K562 (cell line): ENCODE measurements around the gene CAPN13. TPM values are rescaled to one million over a fixed set of nuclear protein-coding genes. Genes with fewer than 3 reads are reported as not detected.

ENCODE experiments used
- ATAC-seq: fragments of 200-7000 bp; cut with Tn5 transposase; 3 replicates; pipeline ENCODE4 v1.9.1; 2020; ENCODE audit warnings: moderate library complexity
- BruUV-seq: library from RNA; stranded (reverse); fragments of 400-500 nt; replicated peaks from 2 replicates; lab custom pipeline; 2021; lab: Mats Ljungman, UMichigan
- CTCF ChIA-PET: fragments of 300-600 bp; formaldehyde crosslinking; extraction: SDS; loops from one replicate; lab custom pipeline; 2021; ENCODE audit warnings: low intra/inter-chr PET ratio; lab: Yijun Ruan, JAX
- POLR2A ChIA-PET: fragments of 300-600, 350-650 bp; sonication (Branson Sonifier 250); formaldehyde crosslinking; extraction: SDS; loops from one replicate; lab custom pipeline; 2021; ENCODE audit warnings: antibody characterized with exemption, inconsistent platforms; lab: Yijun Ruan, JAX
- DNase-seq, 4 experiments: peaks; one replicate each; pipeline versions ENCODE4 v3.0.0 to v3.0.0-alpha.2; 2011 to 2018; ENCODE audit warnings: low spot score in 3 of 4, mixed read lengths in 3 of 4; ENCODE audit errors: extremely low read depth in 1 of 4
- FAIRE-seq: peaks from 2 replicates; lab custom pipeline; 2011; peaks lifted over from hg19 to GRCh38; lab: Jason Lieb, UNC
- H2AFZ ChIP-seq: 2 replicates; pipeline ENCODE4 v1.6.0; 2011; ENCODE audit warnings: low read depth, low read length, control low read depth, inconsistent platforms
- H3K27ac ChIP-seq: fragments of 200-600 bp; 3 replicates; pipeline ENCODE4 v1.8.0; 2011; ENCODE audit warnings: low read depth, mild to moderate bottlenecking, control low read depth, inconsistent platforms, low read length, moderate library complexity, mixed read lengths; ENCODE audit errors: extremely low read depth
- H3K27me3 ChIP-seq, 2 experiments: fragments of 300-600 bp in 1 of 2; 2 replicates in 1 of 2; 3 replicates in 1 of 2; pipeline versions ENCODE4 v1.6.0 to v1.8.0; 2011; ENCODE audit warnings: inconsistent platforms in 2 of 2, low read length in 2 of 2, mild to moderate bottlenecking in 1 of 2, mixed read lengths in 1 of 2, moderate library complexity in 1 of 2; ENCODE audit not compliant: control insufficient read depth in 2 of 2, insufficient read depth in 2 of 2
- H3K36me3 ChIP-seq: fragments of 300-600 bp; 3 replicates; pipeline ENCODE4 v1.8.0; 2011; ENCODE audit warnings: mild to moderate bottlenecking, low read length, inconsistent platforms; ENCODE audit not compliant: control insufficient read depth, insufficient read depth
- H3K4me1 ChIP-seq, 2 experiments: fragments of 200-600 bp in 1 of 2; replicated peaks in 1 of 2; 2 replicates in 1 of 2; 3 replicates in 1 of 2; pipeline versions ENCODE4 v1.5.1 to v1.8.0; 2011; ENCODE audit warnings: inconsistent platforms in 2 of 2, low read length in 2 of 2, mild to moderate bottlenecking in 1 of 2, mixed read lengths in 1 of 2, moderate library complexity in 1 of 2; ENCODE audit not compliant: control insufficient read depth in 2 of 2, insufficient read depth in 2 of 2
- H3K4me2 ChIP-seq: 2 replicates; pipeline ENCODE4 v1.6.1; 2011; ENCODE audit warnings: low read length, control low read depth, inconsistent platforms, mixed read lengths; ENCODE audit not compliant: insufficient read depth
- H3K4me3 ChIP-seq: fragments of 200-600 bp; sonication (generic), shearing (Covaris generic); 2 replicates; pipeline ENCODE4 v1.5.1; 2016; ENCODE audit warnings: control low read depth, inconsistent platforms
- H3K79me2 ChIP-seq: fragments of 200-600 bp; 3 replicates; pipeline ENCODE4 v1.8.0; 2011; ENCODE audit warnings: low read length, inconsistent platforms; ENCODE audit not compliant: control insufficient read depth, insufficient read depth
- H3K9ac ChIP-seq, 2 experiments: 2 replicates each; pipeline versions ENCODE4 v1.6.0 to v1.6.1; 2011; ENCODE audit warnings: low read depth in 2 of 2, low read length in 2 of 2, control low read depth in 1 of 2, inconsistent platforms in 1 of 2, mild to moderate bottlenecking in 1 of 2, mixed read lengths in 1 of 2; ENCODE audit not compliant: insufficient read depth in 1 of 2
- H3K9me1 ChIP-seq: one replicate; pipeline ENCODE4 v1.6.0; 2011; ENCODE audit warnings: inconsistent platforms, mild to moderate bottlenecking, low read length, moderate library complexity; ENCODE audit not compliant: control insufficient read depth, insufficient read depth
- H3K9me3 ChIP-seq: replicated peaks from 2 replicates; pipeline ENCODE4 v1.5.1; 2011; ENCODE audit warnings: low read depth, low read length, inconsistent platforms; ENCODE audit not compliant: control insufficient read depth, insufficient read depth
- H4K20me1 ChIP-seq: replicated peaks from 2 replicates; pipeline ENCODE4 v1.6.1; 2011; ENCODE audit warnings: low read length, inconsistent platforms, mixed read lengths; ENCODE audit not compliant: control insufficient read depth, insufficient read depth
- ATF3 ChIP-seq, 2 experiments: fragments of 450-650 bp in 1 of 2; sonication (generic) in 1 of 2; formaldehyde crosslinking in 1 of 2; IDR thresholded peaks in 1 of 2; conservative IDR thresholded peaks in 1 of 2; 2 replicates each; pipeline versions ENCODE4 v1.6.1 to v1.8.1; 2016 to 2023; ENCODE audit warnings: mild to moderate bottlenecking in 2 of 2, moderate library complexity in 2 of 2, inconsistent platforms in 1 of 2, missing genetic modification reagents in 1 of 2
- CBX2 ChIP-seq: fragments of 200-600 bp; sonication (generic); IDR thresholded peaks from one replicate; pipeline ENCODE4 v1.6.1; 2012; ENCODE audit warnings: mild to moderate bottlenecking, low read length, inconsistent platforms; ENCODE audit not compliant: insufficient read depth, poor library complexity, severe bottlenecking
- CC2D1A ChIP-seq: fragments of 450-650 bp; IDR thresholded peaks from 2 replicates; pipeline ENCODE4 v1.6.1; 2017; ENCODE audit warnings: mild to moderate bottlenecking
- FOXK2 ChIP-seq, 2 experiments: fragments of 450-650 bp; IDR thresholded peaks in 1 of 2; conservative IDR thresholded peaks in 1 of 2; 2 replicates each; pipeline ENCODE4 v1.6.1; 2016; ENCODE audit warnings: low read depth in 2 of 2, mild to moderate bottlenecking in 1 of 2
- HCFC1 ChIP-seq: IDR thresholded peaks from 2 replicates; pipeline ENCODE4 v1.6.1; 2012; ENCODE audit warnings: low read depth, low read length, improper control_type of control experiment
- L3MBTL2 ChIP-seq: fragments of 450-650 bp; IDR thresholded peaks from 2 replicates; pipeline ENCODE4 v1.6.1; 2016; ENCODE audit warnings: mild to moderate bottlenecking, moderate library complexity
- MEIS2 ChIP-seq: fragments of 450-650 bp; IDR thresholded peaks from 2 replicates; pipeline ENCODE4 v1.6.1; 2014; ENCODE audit warnings: mild to moderate bottlenecking; ENCODE audit not compliant: partially characterized antibody
- NFIC ChIP-seq: fragments of 450-650 bp; IDR thresholded peaks from 2 replicates; pipeline ENCODE4 v1.6.1; 2017; ENCODE audit warnings: mild to moderate bottlenecking, inconsistent platforms
- RCOR1 ChIP-seq, 2 experiments: IDR thresholded peaks; 2 replicates each; pipeline ENCODE4 v1.6.1; 2012; ENCODE audit warnings: low read depth in 2 of 2, low read length in 2 of 2, borderline replicate concordance in 1 of 2, improper control_type of control experiment in 1 of 2
- SMC3 ChIP-seq: conservative IDR thresholded peaks from 2 replicates; pipeline ENCODE4 v1.6.1; 2011; ENCODE audit warnings: low read depth, low read length, improper control_type of control experiment; ENCODE audit not compliant: insufficient read depth
- ZNF324 ChIP-seq: fragments of 250-450 bp; sonication (Bioruptor Pico); IDR thresholded peaks from 2 replicates; pipeline ENCODE4 v1.4.0; 2020; ENCODE audit warnings: mild to moderate bottlenecking
- WGBS: fragments of 100-300 bp; shearing (Covaris generic); methylation state at CpG from one replicate; pipeline ENCODE4 v1.1.6; 2016; ENCODE audit warnings: low coverage, mixed read lengths; ENCODE audit not compliant: insufficient coverage; ENCODE audit errors: missing lambda C conversion rate; 5-methylcytosine and 5-hydroxymethylcytosine counted together
- in situ Hi-C: fragments of 300-500 bp; cut with MboI; formaldehyde crosslinking; loops from 4 replicates; pipeline ENCODE4 v1.15.0; 2018; ENCODE audit warnings: inconsistent platforms, mixed read lengths
- intact Hi-C: fragments of 100-400 bp; cut with micrococcal nuclease; formaldehyde crosslinking; loops from 2 replicates; pipeline ENCODE4 v1.14.2; 2022
- polyA plus RNA-seq, 8 experiments: library from polyadenylated mRNA; depleted of rRNA in 4 of 8; stranded (reverse) in 5 of 8; unstranded in 3 of 8; fragments of >200 nt; fragmentation: Nextera tagmentation in 2 of 8; fragmentation: Illumina TruSeq in 1 of 8; extraction: Ambion mirVana in 2 of 8; extraction: Trizol in 1 of 8; gene quantifications; 2 replicates each; pipeline versions ENCODE4 v1.2.1 to v1.2.3, GENCODE V29; 2011 to 2014; ENCODE audit warnings: inconsistent platforms in 1 of 8, missing spikeins in 1 of 8
- total RNA-seq, 7 experiments: library from RNA; depleted of rRNA in 6 of 7; stranded (reverse); fragments of >200 nt in 6 of 7; fragmentation: Illumina TruSeq in 2 of 7; extraction: Trizol in 2 of 7; gene quantifications; 2 replicates each; pipeline versions ENCODE4 v1.2.1 to v1.2.3, GENCODE V29; 2011 to 2021; ENCODE audit warnings: low replicate concordance in 1 of 7
- TF ChIP-seq, protein P1 (sequence below), 2 experiments: IDR thresholded peaks in 1 of 2; conservative IDR thresholded peaks in 1 of 2; 2 replicates each; pipeline ENCODE4 v1.6.1; 2016; ENCODE audit warnings: low read depth in 2 of 2, mild to moderate bottlenecking in 1 of 2, missing compliant biosample characterization in 1 of 2, missing genetic modification characterization in 1 of 2, moderate library complexity in 1 of 2
- TF ChIP-seq, protein P2 (sequence below), 3 experiments: IDR thresholded peaks in 2 of 3; conservative IDR thresholded peaks in 1 of 3; 2 replicates each; pipeline ENCODE4 v1.5.1; 2011 to 2012; ENCODE audit warnings: low read length in 3 of 3, mild to moderate bottlenecking in 3 of 3, control low read depth in 2 of 3, improper control_type of control experiment in 1 of 3, inconsistent platforms in 1 of 3, low read depth in 1 of 3, mixed read lengths in 1 of 3, moderate library complexity in 1 of 3; ENCODE audit not compliant: insufficient read depth in 2 of 3

The CAPN13 gene
- total and polyA plus RNA-seq, 9 of the 15 experiments (the other 6 are each of a cell fraction or from before 2014, with no cell fraction given), result not detected

- no peaks in the 10 kb centered on the region for H3K36me3 ChIP-seq
- in situ Hi-C loops, result loop anchor here (5.0 to 10.0 kb wide), 3 partner anchors 499 to 628 kb away; no protein-coding TSS in a partner anchor
- H3K9ac ChIP-seq, result no peak overlapping the region
- peaks cover 0 to 13% of the 10 kb centered on the region in 2 experiments; a peak in 3 of 5 replicates for H3K27me3 ChIP-seq
- H2AFZ ChIP-seq, result no peak overlapping the region
- H3K9me1 ChIP-seq, result no peaks in the 10 kb centered on the region
- DNase-seq (peak; percentile 58 to 77 (median 62)), ATAC-seq (peak; percentile 86), FAIRE-seq (peak; percentile 77)
- ChIA-PET POLR2A (interaction anchor here (0.8 kb wide), 1 partner anchor 380 kb away, joined by 3 read pairs; no protein-coding TSS in a partner anchor), CTCF (interaction anchor here (0.6 to 5.7 kb wide), 4 partner anchors 297 to 616 kb away, joined by 3 to 60 read pairs (median 20); no protein-coding TSS in a partner anchor)
- H3K4me2 ChIP-seq, result no peak overlapping the region; the same call in 1 of the 2 replicates
- no peaks in the 10 kb centered on the region for H3K79me2 ChIP-seq
- H4K20me1 ChIP-seq, result no peaks in the 10 kb centered on the region
- no TSS peak for BruUV-seq
- intact Hi-C loops, result loop anchor here (1.0 kb wide), 3 partner anchors 476 to 541 kb away; no protein-coding TSS in a partner anchor
- no peak overlapping the region for H3K4me3 ChIP-seq
- no peak overlapping the region for H3K27ac ChIP-seq
- 8% methylated on average over 12 of the region's 12 CpGs for WGBS
- peaks cover 0 to 3% of the 10 kb centered on the region in 2 experiments; a peak in 1 of 5 replicates for H3K4me1 ChIP-seq
- 0 out of 2 replicates have a peak, but pooled peaks cover 2% of the 10 kb centered on the region for H3K9me3 ChIP-seq
- TF ChIP-seq ATF3 (IDR thresholded peaks at IDR 0.05) (peak; percentile 26; the same call in 1 of the 2 replicates), ATF3 (CRISPR knock-in tag; conservative IDR thresholded peaks at IDR 0.05) (no peak), CC2D1A (0 out of 2 replicates have a peak, but pooled peaks have one; percentile 31), HCFC1 (no peak), MEIS2 (peak; percentile 30), NFIC (peak; percentile 26; the same call in 1 of the 2 replicates), FOXK2 (conservative IDR thresholded peaks at IDR 0.05 in 1 of 2, IDR thresholded peaks at IDR 0.05 in 1 of 2; ENCODE audit: low read depth in 2 of 2) (peak in 1 of 2 experiments; percentile 32; a peak in 1 of 4 replicates), CBX2 (no peak), ZNF324 (no peak), L3MBTL2 (0 out of 2 replicates have a peak, but pooled peaks have one; percentile 20), RCOR1 (IDR thresholded peaks at IDR 0.05; ENCODE audit: borderline replicate concordance in 1 of 2, low read depth in 2 of 2, low read length in 2 of 2) (peak in 1 of 2 experiments; percentile 9; a peak in 1 of 4 replicates), SMC3 (peak; percentile 92)
- TF ChIP-seq, protein P1, sequence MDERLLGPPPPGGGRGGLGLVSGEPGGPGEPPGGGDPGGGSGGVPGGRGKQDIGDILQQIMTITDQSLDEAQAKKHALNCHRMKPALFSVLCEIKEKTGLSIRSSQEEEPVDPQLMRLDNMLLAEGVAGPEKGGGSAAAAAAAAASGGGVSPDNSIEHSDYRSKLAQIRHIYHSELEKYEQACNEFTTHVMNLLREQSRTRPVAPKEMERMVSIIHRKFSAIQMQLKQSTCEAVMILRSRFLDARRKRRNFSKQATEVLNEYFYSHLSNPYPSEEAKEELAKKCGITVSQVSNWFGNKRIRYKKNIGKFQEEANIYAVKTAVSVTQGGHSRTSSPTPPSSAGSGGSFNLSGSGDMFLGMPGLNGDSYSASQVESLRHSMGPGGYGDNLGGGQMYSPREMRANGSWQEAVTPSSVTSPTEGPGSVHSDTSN (CRISPR knock-in tag; IDR thresholded peaks at IDR 0.05; ENCODE audit: low read depth), result no peak
- TF ChIP-seq, protein P1 (tag; conservative IDR thresholded peaks at IDR 0.05; ENCODE audit: low read depth), result peak; percentile 17; the same call in 1 of the 2 replicates
- TF ChIP-seq, protein P2, sequence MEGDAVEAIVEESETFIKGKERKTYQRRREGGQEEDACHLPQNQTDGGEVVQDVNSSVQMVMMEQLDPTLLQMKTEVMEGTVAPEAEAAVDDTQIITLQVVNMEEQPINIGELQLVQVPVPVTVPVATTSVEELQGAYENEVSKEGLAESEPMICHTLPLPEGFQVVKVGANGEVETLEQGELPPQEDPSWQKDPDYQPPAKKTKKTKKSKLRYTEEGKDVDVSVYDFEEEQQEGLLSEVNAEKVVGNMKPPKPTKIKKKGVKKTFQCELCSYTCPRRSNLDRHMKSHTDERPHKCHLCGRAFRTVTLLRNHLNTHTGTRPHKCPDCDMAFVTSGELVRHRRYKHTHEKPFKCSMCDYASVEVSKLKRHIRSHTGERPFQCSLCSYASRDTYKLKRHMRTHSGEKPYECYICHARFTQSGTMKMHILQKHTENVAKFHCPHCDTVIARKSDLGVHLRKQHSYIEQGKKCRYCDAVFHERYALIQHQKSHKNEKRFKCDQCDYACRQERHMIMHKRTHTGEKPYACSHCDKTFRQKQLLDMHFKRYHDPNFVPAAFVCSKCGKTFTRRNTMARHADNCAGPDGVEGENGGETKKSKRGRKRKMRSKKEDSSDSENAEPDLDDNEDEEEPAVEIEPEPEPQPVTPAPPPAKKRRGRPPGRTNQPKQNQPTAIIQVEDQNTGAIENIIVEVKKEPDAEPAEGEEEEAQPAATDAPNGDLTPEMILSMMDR (IDR thresholded peaks at IDR 0.05 in 2 of 3, conservative IDR thresholded peaks at IDR 0.05 in 1 of 3; ENCODE audit: insufficient read depth in 2 of 3, low read depth in 1 of 3, low read length in 3 of 3), result peak; percentile 86 to 88 (median 86)
These were observed 100.5 kb downstream of the CAPN13 start for GRCh38 chr2:30706534-30707303.
